Activated naive CD4-positive, alpha-beta T cell treated with anti-CD3 and anti-CD28 coated beads for 36 hours (primary cell): ENCODE measurements around the gene SLC16A6. TPM values are rescaled to one million over a fixed set of nuclear protein-coding genes. Genes with fewer than 3 reads are reported as not detected.
A peak's percentile ranks its signal among the peaks of the same experiment; 100 is the strongest.
"Not testable (repeated sequence)": the region's sequence is repeated elsewhere in the genome, so short reads cannot be mapped to it uniquely, and the experiment has no call there.

Source experiments
- CTCF ChIA-PET: fragments of 350-600 bp; sonication (Branson Sonifier 250); formaldehyde crosslinking; loops from one replicate; lab custom pipeline; 2021; ENCODE audit warnings: antibody characterized with exemption; lab: Charles Lee
- DNase-seq: peaks from one replicate; pipeline ENCODE4 v3.0.0-alpha.2; 2020
- H3K27ac Mint-ChIP-seq: one replicate; pipeline ENCODE4 v1.8.0; 2021; ENCODE audit warnings: mild to moderate bottlenecking, mixed read lengths
- H3K27me3 Mint-ChIP-seq: one replicate; pipeline ENCODE4 v1.8.0; 2021; ENCODE audit warnings: low read depth, mixed read lengths
- H3K36me3 Mint-ChIP-seq: one replicate; pipeline ENCODE4 v1.8.0; 2021; ENCODE audit warnings: low read depth, mixed read lengths
- H3K4me1 Mint-ChIP-seq: one replicate; pipeline ENCODE4 v1.8.0; 2021; ENCODE audit warnings: low read depth, mixed read lengths
- H3K4me3 Mint-ChIP-seq: one replicate; pipeline ENCODE4 v1.8.0; 2021; ENCODE audit warnings: mild to moderate bottlenecking, moderate library complexity, mixed read lengths
- H3K9me3 Mint-ChIP-seq: one replicate; pipeline ENCODE4 v1.8.0; 2021; ENCODE audit warnings: mixed read lengths
- intact Hi-C: fragments of 100-400 bp; cut with micrococcal nuclease; formaldehyde crosslinking; loops from one replicate; pipeline ENCODE4 v1.15.1; 2023
- total RNA-seq, 2 experiments: library from RNA; stranded (reverse); gene quantifications; one replicate each; pipeline ENCODE4 v1.2.3, GENCODE V29; 2021

SLC16A6 gene
- total RNA-seq, 2 experiments from 2014 or later = 0.96 to 1.1 TPM

GRCh38 chr17:68255731-68256538 lies 35.0 kb downstream of the SLC16A6 start:
- intact Hi-C loops = no loop called here
- DNase-seq = peak; percentile 54
- Mint-ChIP-seq H3K27me3 (no peaks in the 10 kb centered on the region), H3K27ac (peak overlapping the region; percentile 92), H3K4me3 (no peak overlapping the region), H3K36me3 (peaks cover 58% of the 10 kb centered on the region), H3K4me1 (peaks cover 76% of the 10 kb centered on the region), H3K9me3 (no peaks in the 10 kb centered on the region)
- CTCF ChIA-PET = interaction anchor here (1.6 kb wide), 1 partner anchor 18 kb away, joined by 4 read pairs; no protein-coding TSS in a partner anchor

- CTCF ChIA-PET = interaction anchor here (1.6 kb wide), 1 partner anchor 17 kb away, joined by 4 read pairs; no protein-coding TSS in a partner anchor
- no peaks in the 10 kb centered on the region for H3K9me3 Mint-ChIP-seq
- H3K27me3 Mint-ChIP-seq = no peaks in the 10 kb centered on the region
- no peak for DNase-seq
- H3K36me3 Mint-ChIP-seq = peaks cover 64% of the 10 kb centered on the region
- peaks cover 81% of the 10 kb centered on the region for H3K4me1 Mint-ChIP-seq
- H3K27ac Mint-ChIP-seq = peak overlapping the region; percentile 3
- H3K4me3 Mint-ChIP-seq = no peak overlapping the region
- intact Hi-C loops = no loop called here
Measured at GRCh38 chr17:68255151-68255550, 35.8 kb downstream of the SLC16A6 start.

- Mint-ChIP-seq H3K27ac (peak overlapping the region; percentile 81), H3K4me3 (peak overlapping the region; percentile 2), H3K36me3 (peaks cover 65% of the 10 kb centered on the region), H3K4me1 (peaks cover 81% of the 10 kb centered on the region)
- CTCF ChIA-PET = interaction anchor here (1.4 kb wide), 1 partner anchor 184 kb away, joined by 4 read pairs; no protein-coding TSS in a partner anchor
- intact Hi-C loops, H3K27me3 Mint-ChIP-seq, H3K9me3 Mint-ChIP-seq: not testable (repeated sequence)
- peak; percentile 27 for DNase-seq
Measured at GRCh38 chr17:68253426-68253825, 37.5 kb downstream of the SLC16A6 start.

- Mint-ChIP-seq H3K9me3 (no peaks in the 10 kb centered on the region), H3K4me1 (peaks cover 46% of the 10 kb centered on the region), H3K27ac (peak overlapping the region; percentile 95), H3K4me3 (peak overlapping the region; percentile 89), H3K36me3 (peaks cover 42% of the 10 kb centered on the region), H3K27me3 (no peaks in the 10 kb centered on the region)
- intact Hi-C loops = loop anchor here (1.0 to 2.0 kb wide), 5 partner anchors 9 to 263 kb away; partner anchors contain the start of genes KPNA2, PRKAR1A and WIPI1
- DNase-seq = peak; percentile 37
- CTCF ChIA-PET = interaction anchor here (0.7 to 3.6 kb wide), 10 partner anchors 9 to 255 kb away, joined by 3 to 13 read pairs (median 4); no protein-coding TSS in a partner anchor
Measured at GRCh38 chr17:68249354-68249765, 41.6 kb downstream of the SLC16A6 start.

- DNase-seq = peak; percentile 51
- Mint-ChIP-seq H3K9me3 (no peaks in the 10 kb centered on the region), H3K27ac (peak overlapping the region; percentile 95), H3K27me3 (no peaks in the 10 kb centered on the region), H3K4me3 (peak overlapping the region; percentile 89), H3K36me3 (peaks cover 38% of the 10 kb centered on the region), H3K4me1 (peaks cover 42% of the 10 kb centered on the region)
- CTCF ChIA-PET = interaction anchor here (0.7 to 3.6 kb wide), 9 partner anchors 11 to 254 kb away, joined by 3 to 13 read pairs (median 4); no protein-coding TSS in a partner anchor
- intact Hi-C loops = loop anchor here (1.0 to 2.0 kb wide), 7 partner anchors 9 to 264 kb away; partner anchors contain the start of genes KPNA2, PRKAR1A and WIPI1
Measured at GRCh38 chr17:68248891-68249290, 42.0 kb downstream of the SLC16A6 start.

- intact Hi-C loops = loop anchor here (1.0 to 2.0 kb wide), 5 partner anchors 42 to 264 kb away; partner anchors contain the start of genes KPNA2 and PRKAR1A
- H3K27ac Mint-ChIP-seq = peak overlapping the region; percentile 95
- H3K27me3 Mint-ChIP-seq = no peaks in the 10 kb centered on the region
- peak overlapping the region; percentile 89 for H3K4me3 Mint-ChIP-seq
- peaks cover 32% of the 10 kb centered on the region for H3K36me3 Mint-ChIP-seq
- peaks cover 36% of the 10 kb centered on the region for H3K4me1 Mint-ChIP-seq
- CTCF ChIA-PET = interaction anchor here (0.6 to 3.6 kb wide), 8 partner anchors 11 to 237 kb away, joined by 3 to 13 read pairs (median 3); no protein-coding TSS in a partner anchor
- DNase-seq = peak; percentile 59
- no peaks in the 10 kb centered on the region for H3K9me3 Mint-ChIP-seq
Measured at GRCh38 chr17:68248199-68248825, 42.6 kb downstream of the SLC16A6 start.

GRCh38 chr17:68247445-68248198 lies 43.3 kb downstream of the SLC16A6 start, which contains the start of gene AMZ2:
Gene AMZ2 (plus strand): TSS chr17:68248043. CDS start chr17:68250188, 2,145 bp downstream.
- intact Hi-C loops = loop anchor here (1.0 to 2.0 kb wide), 6 partner anchors 8 to 265 kb away; partner anchors contain the start of genes KPNA2 and PRKAR1A
- Mint-ChIP-seq H3K27me3 (no peaks in the 10 kb centered on the region), H3K4me1 (peaks cover 31% of the 10 kb centered on the region), H3K4me3 (peak within 1 kb of the TSS; percentile 89), H3K27ac (peak within 1 kb of the TSS; percentile 95), H3K9me3 (no peaks in the 10 kb centered on the region), H3K36me3 (peaks cover 25% of the 10 kb centered on the region)
- CTCF ChIA-PET = interaction anchor here (0.6 to 3.6 kb wide), 6 partner anchors 10 to 188 kb away, joined by 3 to 13 read pairs (median 3); no protein-coding TSS in a partner anchor
- DNase-seq = peak; percentile 94

- H3K36me3 Mint-ChIP-seq = peaks cover 14% of the 10 kb centered on the region
- H3K27ac Mint-ChIP-seq = peak overlapping the region; percentile 95
- CTCF ChIA-PET = interaction anchor here (0.6 to 1.1 kb wide), 2 partner anchors 46 to 63 kb away, joined by 3 read pairs; no protein-coding TSS in a partner anchor
- no peak for DNase-seq
- H3K4me3 Mint-ChIP-seq = peak overlapping the region; percentile 89
- no peaks in the 10 kb centered on the region for H3K9me3 Mint-ChIP-seq
- peaks cover 24% of the 10 kb centered on the region for H3K4me1 Mint-ChIP-seq
- intact Hi-C loops = loop anchor here (1.0 kb wide), 1 partner anchor 7 kb away; no protein-coding TSS in a partner anchor
- no peaks in the 10 kb centered on the region for H3K27me3 Mint-ChIP-seq
Measured at GRCh38 chr17:68246271-68247028, 44.5 kb downstream of the SLC16A6 start.

- DNase-seq = no peak
- H3K4me3 Mint-ChIP-seq = no peak overlapping the region
- CTCF ChIA-PET = no interaction called here
- H3K4me1 Mint-ChIP-seq = peaks cover 50% of the 10 kb centered on the region
- no peaks in the 10 kb centered on the region for H3K9me3 Mint-ChIP-seq
- intact Hi-C loops = loop anchor here (1.0 to 5.0 kb wide), 4 partner anchors 8 to 137 kb away; partner anchors contain the start of genes ARSG and SLC16A6
- no peaks in the 10 kb centered on the region for H3K36me3 Mint-ChIP-seq
- peak overlapping the region; percentile 94 for H3K27ac Mint-ChIP-seq
- no peaks in the 10 kb centered on the region for H3K27me3 Mint-ChIP-seq
Measured at GRCh38 chr17:68239632-68240366, 51.1 kb downstream of the SLC16A6 start.

- Mint-ChIP-seq H3K9me3 (no peaks in the 10 kb centered on the region), H3K4me1 (peaks cover 54% of the 10 kb centered on the region), H3K36me3 (no peaks in the 10 kb centered on the region), H3K27ac (peak overlapping the region; percentile 94), H3K4me3 (peak overlapping the region; percentile 43), H3K27me3 (no peaks in the 10 kb centered on the region)
- intact Hi-C loops = loop anchor here (1.0 to 5.0 kb wide), 4 partner anchors 8 to 137 kb away; partner anchors contain the start of genes ARSG and SLC16A6
- CTCF ChIA-PET = interaction anchor here (3.4 kb wide), 1 partner anchor 10 kb away, joined by 13 read pairs; the partner anchor contains the start of gene AMZ2
- DNase-seq = peak; percentile 67
Measured at GRCh38 chr17:68238871-68239253, 52.1 kb downstream of the SLC16A6 start.
